Fibroblast of lung (primary cell): ENCODE data around the gene RETREG2. TPM values are rescaled to one million over a fixed set of nuclear protein-coding genes. Genes with fewer than 3 reads are reported as not detected.

Experiments used
- DNase-seq, 2 donors: peaks; one replicate each; pipeline versions ENCODE4 v3.0.0 to v3.0.0-alpha.2; 2010; ENCODE audit warnings: low read depth in 2 of 2
- H2AFZ ChIP-seq: 2 replicates; pipeline ENCODE4 v1.5.1; 2012; ENCODE audit warnings: low read length, control low read depth, inconsistent platforms
- H3K27ac ChIP-seq: 2 replicates; pipeline ENCODE4 v1.5.1; 2011; ENCODE audit warnings: low read length, control low read depth; ENCODE audit not compliant: insufficient read depth
- H3K27me3 ChIP-seq: 2 replicates; pipeline ENCODE4 v1.5.1; 2011; ENCODE audit warnings: mild to moderate bottlenecking, low read length; ENCODE audit not compliant: control insufficient read depth, insufficient read depth
- H3K36me3 ChIP-seq: 2 replicates; pipeline ENCODE4 v1.5.1; 2011; ENCODE audit warnings: low read length; ENCODE audit not compliant: control insufficient read depth, insufficient read depth
- H3K4me1 ChIP-seq: 2 replicates; pipeline ENCODE4 v1.5.1; 2011; ENCODE audit warnings: low read length; ENCODE audit not compliant: control insufficient read depth, insufficient read depth; ENCODE audit errors: extremely low read depth
- H3K4me2 ChIP-seq: 2 replicates; pipeline ENCODE4 v1.5.1; 2011; ENCODE audit warnings: low read length, control low read depth; ENCODE audit not compliant: insufficient read depth; ENCODE audit errors: extremely low read depth
- H3K4me3 ChIP-seq, 4 experiments: fragments of 200-600 bp in 1 of 4; sonication (generic) in 1 of 4; replicated peaks in 1 of 4; 2 replicates each; pipeline ENCODE4 v1.5.1; 2011 to 2016; ENCODE audit warnings: low read length in 4 of 4, low read depth in 3 of 4, mild to moderate bottlenecking in 3 of 4, control low read depth in 2 of 4, inconsistent platforms in 1 of 4, mixed read lengths in 1 of 4; ENCODE audit not compliant: insufficient read depth in 1 of 4; ENCODE audit errors: control extremely low read depth in 1 of 4
- H3K79me2 ChIP-seq: 2 replicates; pipeline ENCODE4 v1.5.1; 2012; ENCODE audit warnings: mild to moderate bottlenecking, low read length, inconsistent platforms; ENCODE audit not compliant: control insufficient read depth, insufficient read depth
- H3K9ac ChIP-seq: 2 replicates; pipeline ENCODE4 v1.5.1; 2011; ENCODE audit warnings: mild to moderate bottlenecking, low read length, control low read depth; ENCODE audit not compliant: insufficient read depth
- H3K9me3 ChIP-seq: 2 replicates; pipeline ENCODE4 v1.5.1; 2012; ENCODE audit warnings: low read depth, low read length; ENCODE audit not compliant: control insufficient read depth, insufficient read depth
- H4K20me1 ChIP-seq: 2 replicates; pipeline ENCODE4 v1.5.1; 2011; ENCODE audit warnings: low read length; ENCODE audit not compliant: control insufficient read depth, insufficient read depth; ENCODE audit errors: extremely low read depth
- CTCF ChIP-seq, 2 donors: IDR thresholded peaks in 1 of 2; conservative IDR thresholded peaks in 1 of 2; 1 replicate in 1 of 2; 2 replicates in 1 of 2; pipeline ENCODE4 v1.5.1; 2011 to 2012; ENCODE audit warnings: low read length in 2 of 2, control low read depth in 1 of 2, inconsistent platforms in 1 of 2, low read depth in 1 of 2, mild to moderate bottlenecking in 1 of 2
- EZH2 ChIP-seq: IDR thresholded peaks from 2 replicates; pipeline ENCODE4 v1.5.1; 2012; ENCODE audit warnings: low read length, control low read depth, mild to moderate bottlenecking; ENCODE audit errors: missing control alignments
- polyA plus RNA-seq, 2 donors: library from polyadenylated mRNA; depleted of rRNA in 1 of 2; stranded (reverse) in 1 of 2; unstranded in 1 of 2; fragments of >200 nt; gene quantifications; 2 replicates each; pipeline ENCODE4 v1.2.1, GENCODE V29; 2011 to 2012; ENCODE audit warnings: missing spikeins in 1 of 2
- total RNA-seq: library from RNA; depleted of rRNA; stranded (reverse); fragments of >200 nt; gene quantifications from 2 replicates; pipeline ENCODE4 v1.2.1, GENCODE V29; 2014

RETREG2 gene
- total and polyA plus RNA-seq, 2 donors (not counting 1 experiment from before 2014, with no cell fraction given) = 64.6 to 88.7 TPM

GRCh38 chr2:219204425-219205164 is 26.5 kb downstream of the RETREG2 start:
- TF ChIP-seq EZH2 (no peak), CTCF (conservative IDR thresholded peaks at IDR 0.05 in 1 of 2, IDR thresholded peaks at IDR 0.05 in 1 of 2; ENCODE audit: low read depth in 1 of 2, low read length in 2 of 2) (no peak)
- Histone ChIP-seq H3K4me2 (no peak overlapping the region), H3K4me3 (no peak overlapping the region), H3K27me3 (peaks cover 3% of the 10 kb centered on the region), H3K36me3 (peaks cover 10% of the 10 kb centered on the region), H3K9me3 (no peaks in the 10 kb centered on the region), H2AFZ (no peak overlapping the region), H3K79me2 (peaks cover 2% of the 10 kb centered on the region), H4K20me1 (no peaks in the 10 kb centered on the region), H3K27ac (no peak overlapping the region), H3K9ac (no peak overlapping the region), H3K4me1 (peaks cover 16% of the 10 kb centered on the region)
- DNase-seq = no peak

GRCh38 chr2:219205165-219205538 is 27.1 kb downstream of the RETREG2 start:
- Histone ChIP-seq H3K4me2 (no peak overlapping the region), H3K4me1 (peaks cover 16% of the 10 kb centered on the region), H3K9ac (no peak overlapping the region), H2AFZ (no peak overlapping the region), H3K36me3 (peaks cover 10% of the 10 kb centered on the region), H3K79me2 (peaks cover 2% of the 10 kb centered on the region), H3K9me3 (no peaks in the 10 kb centered on the region), H3K4me3 (no peak overlapping the region), H3K27me3 (peaks cover 2% of the 10 kb centered on the region), H4K20me1 (no peaks in the 10 kb centered on the region), H3K27ac (no peak overlapping the region)
- TF ChIP-seq CTCF (conservative IDR thresholded peaks at IDR 0.05 in 1 of 2, IDR thresholded peaks at IDR 0.05 in 1 of 2; ENCODE audit: low read depth in 1 of 2, low read length in 2 of 2) (no peak), EZH2 (no peak)
- DNase-seq = no peak

- DNase-seq = no peak
- H3K4me2 ChIP-seq = peak overlapping the region; percentile 99
- peak overlapping the region; percentile 58 to 85 (median 75) for H3K4me3 ChIP-seq
- TF ChIP-seq EZH2 (no peak), CTCF (conservative IDR thresholded peaks at IDR 0.05 in 1 of 2, IDR thresholded peaks at IDR 0.05 in 1 of 2; ENCODE audit: low read depth in 1 of 2, low read length in 2 of 2) (no peak)
- peaks cover 2% of the 10 kb centered on the region for H3K79me2 ChIP-seq
- H3K9me3 ChIP-seq = no peaks in the 10 kb centered on the region
- H2AFZ ChIP-seq = peak overlapping the region; percentile 91
- H3K4me1 ChIP-seq = peaks cover 16% of the 10 kb centered on the region
- peaks cover 2% of the 10 kb centered on the region for H3K27me3 ChIP-seq
- peaks cover 15% of the 10 kb centered on the region for H3K36me3 ChIP-seq
- no peaks in the 10 kb centered on the region for H4K20me1 ChIP-seq
- peak overlapping the region; percentile 68 for H3K9ac ChIP-seq
- H3K27ac ChIP-seq = peak overlapping the region; percentile 50
Observed at GRCh38 chr2:219205981-219206327, 27.9 kb downstream of the RETREG2 start.
